Esophagus squamous epithelium (tissue), 5 donors: Measurements from ENCODE around the gene VARS2. TPM values are rescaled to one million over a fixed set of nuclear protein-coding genes. Genes with fewer than 3 reads are reported as not detected.
A peak's percentile ranks its signal among the peaks of the same experiment; 100 is the strongest.

Source experiments
- DNase-seq: peaks from one replicate; lab custom pipeline; 2025; lab: John Stamatoyannopoulos, UW
- H3K27ac ChIP-seq, 4 donors: fragments of 200-600 bp; sonication (generic); one replicate each; pipeline ENCODE4 v1.5.1; 2016 to 2019; ENCODE audit warnings: mild to moderate bottlenecking in 1 of 4
- H3K27me3 ChIP-seq, 4 donors: fragments of 200-600 bp; sonication (generic); 1 replicate in 3 of 4; 2 replicates in 1 of 4; pipeline versions ENCODE4 v1.5.1 to v1.6.0; 2017 to 2021; ENCODE audit warnings: antibody characterized with exemption in 1 of 4
- H3K36me3 ChIP-seq, 3 donors: fragments of 200-600 bp; sonication (generic); one replicate each; pipeline ENCODE4 v1.5.1; 2016 to 2019
- H3K4me1 ChIP-seq, 3 donors: fragments of 200-600 bp; sonication (generic); one replicate each; pipeline ENCODE4 v1.5.1; 2017 to 2019
- H3K4me3 ChIP-seq, 4 donors: fragments of 200-600 bp; sonication (generic); 1 replicate in 3 of 4; 2 replicates in 1 of 4; pipeline ENCODE4 v1.5.1; 2016 to 2019; ENCODE audit warnings: mild to moderate bottlenecking in 2 of 4, moderate library complexity in 1 of 4
- H3K9me3 ChIP-seq, 3 donors: fragments of 200-600 bp; sonication (generic); one replicate each; pipeline ENCODE4 v1.5.1; 2016 to 2019
- POLR2A ChIP-seq, 4 donors: fragments of 450-650 bp; IDR thresholded peaks; one replicate each; pipeline ENCODE4 v1.6.1; 2017; ENCODE audit warnings: antibody characterized with exemption in 4 of 4, mild to moderate bottlenecking in 4 of 4, moderate library complexity in 3 of 4
- WGBS, 2 donors: methylation state at CpG; one replicate each; pipeline ENCODE4 v1.1.5; 2018; 5-methylcytosine and 5-hydroxymethylcytosine counted together
- intact Hi-C: fragments of 100-400 bp; cut with DNase I; formaldehyde crosslinking; loops from one replicate; pipeline ENCODE4 v1.15.0; 2022
- total RNA-seq, 4 donors: library from RNA; depleted of rRNA; stranded (reverse); fragments of >200 nt; gene quantifications; one replicate each; pipeline ENCODE4 v1.1.0, GENCODE V29; 2016
- TF ChIP-seq, protein P1 (sequence below), 6 experiments: fragments of 450-650 bp in 4 of 6; fragments of 200-600 bp in 2 of 6; sonication (generic) in 2 of 6; IDR thresholded peaks; one replicate each; pipeline ENCODE4 v1.5.1; 2016 to 2019; ENCODE audit warnings: antibody characterized with exemption in 6 of 6, mild to moderate bottlenecking in 4 of 6, moderate library complexity in 4 of 6
- donor health status: DM: yes; HTN: yes; CAD: no.

Gene VARS2
- total RNA-seq, 4 donors from 2014 or later, result 23.5 to 61.9 (median 33.0) TPM

DNA sequence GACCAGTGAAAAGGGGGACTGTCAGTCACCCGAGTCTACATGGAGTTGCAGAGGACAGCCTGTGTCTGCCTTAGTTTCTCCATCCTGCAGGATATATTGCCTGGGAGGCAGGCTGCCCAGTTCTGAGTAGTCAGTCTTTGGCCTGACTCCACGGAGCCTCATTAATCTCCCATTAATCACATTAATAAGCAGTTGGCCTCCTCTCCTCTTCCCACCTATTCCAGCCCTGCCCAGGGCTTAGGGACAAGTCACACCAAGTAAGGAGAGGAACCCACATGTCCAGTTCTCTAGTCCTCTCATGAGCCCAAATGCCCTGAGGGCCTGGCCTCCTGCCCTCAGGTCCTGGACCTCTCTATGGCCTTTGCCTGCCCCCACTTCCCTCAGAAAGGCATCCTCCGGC, 25.4 kb downstream of the VARS2 start:
- Histone ChIP-seq H3K4me1 (peaks cover 27 to 83% (median 32%) of the 10 kb centered on the region in 3 donors), H3K9me3 (no peaks in the 10 kb centered on the region), H3K36me3 (no peaks in the 10 kb centered on the region), H3K4me3 (no peak overlapping the region), H3K27me3 (peaks cover 0 to 39% (median 0%) of the 10 kb centered on the region in 4 donors), H3K27ac (peak overlapping the region; percentile 38 to 88 (median 84))
- DNase-seq, result no peak
- intact Hi-C loops, result no loop called here
- WGBS, 2 donors, result 8 to 26% methylated on average over 2 of the region's 3 CpGs
- no peak for TF ChIP-seq POLR2A (IDR thresholded peaks at IDR 0.05)
- TF ChIP-seq, protein P1, sequence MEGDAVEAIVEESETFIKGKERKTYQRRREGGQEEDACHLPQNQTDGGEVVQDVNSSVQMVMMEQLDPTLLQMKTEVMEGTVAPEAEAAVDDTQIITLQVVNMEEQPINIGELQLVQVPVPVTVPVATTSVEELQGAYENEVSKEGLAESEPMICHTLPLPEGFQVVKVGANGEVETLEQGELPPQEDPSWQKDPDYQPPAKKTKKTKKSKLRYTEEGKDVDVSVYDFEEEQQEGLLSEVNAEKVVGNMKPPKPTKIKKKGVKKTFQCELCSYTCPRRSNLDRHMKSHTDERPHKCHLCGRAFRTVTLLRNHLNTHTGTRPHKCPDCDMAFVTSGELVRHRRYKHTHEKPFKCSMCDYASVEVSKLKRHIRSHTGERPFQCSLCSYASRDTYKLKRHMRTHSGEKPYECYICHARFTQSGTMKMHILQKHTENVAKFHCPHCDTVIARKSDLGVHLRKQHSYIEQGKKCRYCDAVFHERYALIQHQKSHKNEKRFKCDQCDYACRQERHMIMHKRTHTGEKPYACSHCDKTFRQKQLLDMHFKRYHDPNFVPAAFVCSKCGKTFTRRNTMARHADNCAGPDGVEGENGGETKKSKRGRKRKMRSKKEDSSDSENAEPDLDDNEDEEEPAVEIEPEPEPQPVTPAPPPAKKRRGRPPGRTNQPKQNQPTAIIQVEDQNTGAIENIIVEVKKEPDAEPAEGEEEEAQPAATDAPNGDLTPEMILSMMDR (IDR thresholded peaks at IDR 0.05), result no peak

DNA sequence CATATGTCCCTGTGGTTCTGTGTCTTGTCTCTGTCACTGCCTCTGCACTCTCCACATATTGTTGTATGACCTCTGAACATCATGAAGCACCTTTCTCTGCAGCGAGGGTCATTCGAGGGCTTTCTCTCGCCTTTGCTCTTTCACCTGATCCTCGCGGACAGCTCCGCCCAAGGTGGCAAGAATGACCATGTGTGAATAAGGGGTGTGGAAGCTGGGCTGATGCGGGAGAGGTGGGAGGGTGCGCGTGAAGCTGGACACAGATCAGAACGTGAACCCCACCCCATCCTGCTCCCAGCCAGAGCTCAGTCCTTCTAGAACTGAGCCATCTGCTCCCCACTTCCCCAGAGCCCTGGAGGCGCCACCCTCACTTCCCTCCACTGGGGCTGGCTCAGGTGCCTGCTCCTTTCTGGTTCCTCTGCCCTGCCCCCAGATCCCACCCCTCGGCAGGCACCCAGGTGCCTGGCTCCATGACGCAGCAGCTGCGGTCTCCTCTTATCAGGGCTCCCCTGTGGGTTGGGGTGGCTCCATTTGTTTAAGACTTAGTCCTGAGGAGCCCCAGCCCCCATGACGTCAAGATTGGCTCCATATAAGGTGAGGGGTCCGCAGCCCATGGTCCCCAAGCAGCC, 26.4 kb downstream of the VARS2 start, which contains the start of gene MUCL3:
Gene MUCL3, plus strand, starts transcription at position 613 of the 626 bp plus-strand sequence. CDS start 27 bp downstream, outside the sequence.
- 58 to 61% methylated on average over 12 to 13 of the region's 16 CpGs for WGBS, 2 donors
- intact Hi-C loops, result no loop called here
- DNase-seq, result no peak

DNA sequence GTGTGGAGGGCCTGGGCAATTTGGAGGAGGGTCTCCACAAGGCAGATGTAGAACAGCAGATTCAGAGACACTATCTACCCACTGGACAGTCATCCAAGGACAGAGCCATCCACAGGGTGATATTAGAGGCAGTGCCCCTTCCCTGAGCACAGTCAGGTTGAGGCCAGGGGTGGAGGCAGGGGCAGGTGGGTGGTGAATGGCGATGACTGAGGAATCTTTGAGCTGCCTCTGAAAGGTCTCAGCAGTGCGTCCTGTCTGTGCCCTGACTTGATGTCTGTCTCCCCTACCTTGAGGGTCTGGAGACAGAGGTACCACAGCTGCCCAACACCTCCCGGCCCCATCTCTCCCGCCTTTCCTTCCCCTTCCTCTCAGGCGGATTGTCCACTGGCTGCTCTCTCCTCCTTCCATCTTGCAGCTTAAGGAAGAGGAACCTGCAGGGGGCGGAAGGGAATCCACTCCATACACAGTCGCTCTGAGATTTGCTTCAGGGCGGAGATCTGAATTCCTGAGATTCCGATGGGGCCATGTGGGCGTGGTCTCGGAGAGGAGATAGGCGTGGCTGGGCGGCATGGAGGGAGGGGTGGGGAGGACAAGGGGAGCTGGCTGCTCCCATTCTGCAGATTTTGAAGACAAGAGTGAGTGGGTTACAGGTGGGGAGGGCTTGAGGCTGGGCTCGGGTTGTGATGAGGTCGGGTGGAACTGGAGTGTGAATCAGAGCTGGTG, 28.5 kb downstream of the VARS2 start:
- no peak for DNase-seq
- Histone ChIP-seq H3K27me3 (peaks cover 0 to 39% (median 0%) of the 10 kb centered on the region in 4 donors), H3K36me3 (no peaks in the 10 kb centered on the region), H3K4me1 (peaks cover 27 to 57% (median 32%) of the 10 kb centered on the region in 3 donors), H3K27ac (peak overlapping the region in 1 of 4 donors; percentile 19), H3K4me3 (peak overlapping the region in 1 of 4 donors; percentile 0), H3K9me3 (no peaks in the 10 kb centered on the region)
- TF ChIP-seq, protein P1 (IDR thresholded peaks at IDR 0.05), result peak in 5 of 6 experiments; percentile 23 to 65 (median 43)
- no peak for TF ChIP-seq POLR2A (IDR thresholded peaks at IDR 0.05)
- intact Hi-C loops, result no loop called here
- 16 to 20% methylated on average over 14 of the region's 15 CpGs for WGBS, 2 donors

More for the DNA sequence above, 26.4 kb downstream of the VARS2 start, which contains the start of gene MUCL3:
- no peak within 1 kb of the TSS for H3K4me3 ChIP-seq
- H3K36me3 ChIP-seq, result no peaks in the 10 kb centered on the region
- no peaks in the 10 kb centered on the region for H3K9me3 ChIP-seq
- H3K4me1 ChIP-seq, result peaks cover 27 to 73% (median 32%) of the 10 kb centered on the region in 3 donors
- TF ChIP-seq, protein P1 (IDR thresholded peaks at IDR 0.05), result no peak
- TF ChIP-seq POLR2A (IDR thresholded peaks at IDR 0.05), result no peak
- peak within 1 kb of the TSS; percentile 38 to 88 (median 82) for H3K27ac ChIP-seq
- H3K27me3 ChIP-seq, result peaks cover 0 to 39% (median 0%) of the 10 kb centered on the region in 4 donors

DNA sequence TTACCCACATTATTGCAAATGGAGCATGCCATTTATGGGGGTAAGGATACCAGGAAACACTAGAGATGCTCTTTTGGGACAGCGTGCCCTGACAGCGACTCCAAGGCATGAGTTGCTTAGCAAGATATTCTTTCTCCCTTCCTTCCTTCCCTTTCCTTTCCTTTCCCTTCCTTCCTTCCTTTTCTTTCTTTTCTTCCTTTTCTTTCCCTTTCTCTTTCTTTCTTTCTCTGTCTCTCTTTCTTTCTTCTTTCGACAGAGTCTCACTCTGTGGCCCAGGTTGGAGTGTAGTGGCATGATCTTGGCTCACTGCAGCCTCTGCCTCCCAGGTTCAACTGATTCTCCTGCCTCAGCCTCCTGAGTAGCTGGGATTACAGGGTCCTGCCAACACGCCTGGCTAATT, 30.0 kb downstream of the VARS2 start:
- intact Hi-C loops, result no loop called here
- Histone ChIP-seq H3K9me3 (no peaks in the 10 kb centered on the region), H3K27me3 (peaks cover 0 to 34% (median 0%) of the 10 kb centered on the region in 4 donors), H3K27ac (no peak overlapping the region), H3K4me3 (no peak overlapping the region), H3K4me1 (peaks cover 16 to 42% (median 25%) of the 10 kb centered on the region in 3 donors), H3K36me3 (no peaks in the 10 kb centered on the region)
- WGBS, 2 donors, result 89% methylated on average over 3 to 4 of the region's 4 CpGs
- TF ChIP-seq, protein P1 (IDR thresholded peaks at IDR 0.05), result no peak
- TF ChIP-seq POLR2A (IDR thresholded peaks at IDR 0.05), result no peak
- no peak for DNase-seq

DNA sequence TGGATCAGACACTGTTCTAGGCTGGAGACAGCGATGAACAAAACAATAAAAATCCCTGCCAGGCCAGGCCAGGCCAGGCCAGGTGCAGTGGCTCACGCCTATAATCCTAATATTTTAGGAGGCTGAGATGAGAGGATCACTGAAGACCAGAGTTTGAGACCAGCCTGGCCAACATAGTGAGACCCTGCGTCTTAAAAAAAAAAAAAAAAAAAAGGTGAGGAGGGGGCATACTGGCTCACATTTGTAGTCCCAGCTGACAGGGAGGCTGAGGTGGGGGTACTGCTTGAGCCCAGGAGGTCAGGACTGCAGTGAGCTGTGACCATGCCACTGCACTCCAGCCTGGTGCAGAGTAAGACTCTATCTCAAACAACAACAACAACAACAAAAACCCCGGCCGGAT, 31.2 kb downstream of the VARS2 start:
- TF ChIP-seq, protein P1 (IDR thresholded peaks at IDR 0.05), result no peak
- no peak for TF ChIP-seq POLR2A (IDR thresholded peaks at IDR 0.05)
- H3K36me3 ChIP-seq, result no peaks in the 10 kb centered on the region
- 78 to 82% methylated on average over 5 of the region's 5 CpGs for WGBS, 2 donors
- DNase-seq, result no peak
- H3K4me3 ChIP-seq, result no peak overlapping the region
- H3K9me3 ChIP-seq, result no peaks in the 10 kb centered on the region
- H3K4me1 ChIP-seq, result peaks cover 5 to 29% (median 13%) of the 10 kb centered on the region in 3 donors
- no peak overlapping the region for H3K27ac ChIP-seq
- intact Hi-C loops, result no loop called here
- peaks cover 0 to 39% (median 0%) of the 10 kb centered on the region in 4 donors for H3K27me3 ChIP-seq
